HG03097 (cell line): ENCODE measurements around the gene RASSF8.
A peak's percentile ranks its signal among the peaks of the same experiment; 100 is the strongest.

Experiments used
- ATAC-seq: cut with Tn5 transposase; IDR thresholded peaks from one replicate; pipeline ENCODE4 v1.9.1; 2021; ENCODE audit not compliant: unreplicated experiment, low FRiP score

The RASSF8 gene, protein sequence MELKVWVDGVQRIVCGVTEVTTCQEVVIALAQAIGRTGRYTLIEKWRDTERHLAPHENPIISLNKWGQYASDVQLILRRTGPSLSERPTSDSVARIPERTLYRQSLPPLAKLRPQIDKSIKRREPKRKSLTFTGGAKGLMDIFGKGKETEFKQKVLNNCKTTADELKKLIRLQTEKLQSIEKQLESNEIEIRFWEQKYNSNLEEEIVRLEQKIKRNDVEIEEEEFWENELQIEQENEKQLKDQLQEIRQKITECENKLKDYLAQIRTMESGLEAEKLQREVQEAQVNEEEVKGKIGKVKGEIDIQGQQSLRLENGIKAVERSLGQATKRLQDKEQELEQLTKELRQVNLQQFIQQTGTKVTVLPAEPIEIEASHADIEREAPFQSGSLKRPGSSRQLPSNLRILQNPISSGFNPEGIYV

DNA sequence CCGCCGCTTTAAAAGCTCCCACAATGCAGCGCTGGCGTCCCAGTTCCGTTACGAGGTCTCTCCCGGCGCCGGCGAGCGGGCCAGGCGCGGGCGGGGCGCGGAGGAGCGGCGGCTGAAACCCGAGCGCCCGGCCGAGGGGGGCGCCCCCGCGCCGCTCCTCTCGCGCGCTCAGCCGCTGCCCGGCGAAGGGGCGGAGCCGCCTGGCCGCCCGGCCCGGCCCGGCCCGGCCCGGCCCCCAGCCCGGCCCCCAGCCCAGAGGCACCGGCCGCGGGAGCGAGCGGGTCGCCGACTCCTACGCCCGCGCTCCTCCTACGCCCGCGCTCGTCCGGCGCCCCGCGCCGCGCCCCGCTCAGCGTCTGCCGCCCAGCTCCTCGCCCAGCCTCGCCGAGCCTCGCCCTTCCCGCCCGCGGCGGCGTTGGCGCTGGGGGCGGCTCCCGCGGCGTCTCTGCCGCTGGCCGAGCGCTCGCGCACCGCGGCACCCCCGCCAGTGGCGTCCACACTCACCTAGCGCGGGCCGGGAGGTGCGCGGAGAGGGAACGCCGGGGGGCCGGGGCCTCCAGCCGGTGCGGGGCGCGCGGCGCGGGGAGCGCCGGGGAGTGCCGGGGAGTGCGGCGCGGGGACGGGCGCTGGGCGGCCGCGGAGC is at the start of gene RASSF8:
TSS of gene RASSF8 (plus strand) at position 255 of the 643 bp plus-strand sequence. CDS start 96,662 bp downstream, outside the sequence.
- peak; percentile 89 for ATAC-seq

DNA sequence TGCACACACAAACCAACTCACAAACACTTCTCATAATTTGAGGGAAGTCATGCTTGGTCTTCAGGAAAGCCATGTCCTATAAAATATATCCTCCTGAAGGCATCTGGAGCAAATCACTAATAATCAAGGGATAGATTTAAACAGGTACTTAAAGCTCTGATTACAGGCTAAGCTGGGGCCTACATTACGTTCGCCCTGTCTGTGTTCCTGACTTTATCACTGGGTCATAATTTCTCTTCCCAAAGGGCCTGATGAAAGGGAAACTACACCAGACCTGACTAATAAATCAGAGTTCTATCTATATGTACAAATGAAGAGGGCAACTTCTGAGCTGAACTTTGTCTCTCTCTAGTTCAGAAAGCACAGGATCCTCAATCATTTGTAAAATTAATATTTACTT is 43.9 kb upstream of the RASSF8 start:
- ATAC-seq = no peak

DNA sequence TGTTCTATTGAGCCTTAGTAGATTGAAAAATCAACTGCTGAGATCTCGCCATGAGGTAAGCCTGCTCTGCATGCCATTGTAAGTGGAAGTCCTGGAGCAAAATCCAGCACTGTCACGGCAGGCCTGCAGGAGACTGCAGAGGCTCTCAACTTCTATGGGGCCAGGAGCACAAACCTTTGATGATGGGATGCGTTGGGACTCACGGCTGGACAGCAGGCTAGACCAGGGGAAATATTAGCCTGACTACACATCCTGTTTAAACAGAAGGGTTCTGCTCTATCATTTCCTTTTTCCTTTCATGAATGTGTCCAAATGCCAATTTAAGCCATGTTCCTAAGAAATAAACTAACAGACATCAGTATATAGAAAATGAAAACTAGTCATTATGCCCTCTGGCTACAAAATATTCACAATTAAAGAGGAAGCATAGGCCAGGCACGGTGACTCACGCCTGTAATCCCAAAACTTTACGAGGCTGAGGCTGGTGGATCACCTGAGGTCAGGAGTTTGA is 33.9 kb upstream of the RASSF8 start:
- no peak for ATAC-seq

DNA sequence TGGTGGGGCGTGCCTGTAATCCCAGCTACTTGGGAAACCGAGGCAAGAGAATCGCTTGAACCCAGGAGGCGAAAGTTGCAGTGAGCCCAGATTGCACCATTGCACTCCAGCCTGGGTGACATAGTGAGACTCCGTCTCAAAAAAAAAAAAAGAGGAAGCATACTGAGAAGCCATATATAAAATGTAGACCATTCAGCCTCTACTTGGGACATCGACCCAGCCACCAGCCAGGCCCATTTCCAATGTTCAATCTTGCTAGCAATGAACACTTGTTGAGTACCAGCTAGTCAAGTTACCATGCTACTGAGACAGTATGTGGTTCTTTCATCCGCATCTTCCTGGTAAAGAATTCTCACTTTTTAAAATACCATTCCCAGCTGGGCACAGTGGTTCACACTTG is 33.4 kb upstream of the RASSF8 start:
- no peak for ATAC-seq

DNA sequence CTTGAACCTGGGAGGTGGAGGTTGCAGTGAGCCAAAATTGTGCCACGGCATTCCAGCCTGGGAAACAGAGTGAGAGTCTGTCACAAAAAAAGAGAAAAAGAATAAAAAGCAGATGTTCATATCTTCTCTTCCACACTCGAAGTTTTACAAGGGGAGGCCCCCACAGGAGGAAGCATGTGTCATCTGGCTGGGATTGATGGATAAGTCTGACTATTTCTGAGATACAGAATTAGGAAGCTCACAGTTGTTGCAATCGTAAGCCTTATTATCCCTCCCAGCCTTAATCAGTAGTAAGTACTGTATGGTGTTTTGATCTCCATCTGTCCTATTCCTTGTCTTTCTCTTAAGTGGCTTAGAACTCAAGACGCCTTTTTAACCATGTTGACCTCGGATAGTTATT is 31.9 kb upstream of the RASSF8 start:
- ATAC-seq = no peak

DNA sequence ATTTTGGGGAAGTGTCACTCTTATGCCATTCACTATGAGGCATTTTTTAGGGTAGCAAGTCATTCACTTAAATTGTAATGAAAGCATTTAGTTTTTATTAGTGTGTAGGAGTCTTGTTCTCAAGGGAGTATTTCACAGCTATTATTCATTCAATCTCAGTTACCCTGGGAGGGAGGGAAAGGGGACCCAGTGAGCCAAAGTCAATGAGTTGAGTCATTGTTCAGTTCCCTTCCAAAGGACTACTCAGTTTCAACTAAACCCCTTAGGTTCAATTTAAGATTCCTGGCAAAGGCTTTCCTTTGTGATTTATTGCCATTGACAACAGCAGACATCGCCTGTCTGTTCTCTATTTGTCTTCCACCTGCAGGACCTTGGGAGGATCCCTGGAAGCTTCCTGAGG is 29.3 kb upstream of the RASSF8 start:
- ATAC-seq = no peak

DNA sequence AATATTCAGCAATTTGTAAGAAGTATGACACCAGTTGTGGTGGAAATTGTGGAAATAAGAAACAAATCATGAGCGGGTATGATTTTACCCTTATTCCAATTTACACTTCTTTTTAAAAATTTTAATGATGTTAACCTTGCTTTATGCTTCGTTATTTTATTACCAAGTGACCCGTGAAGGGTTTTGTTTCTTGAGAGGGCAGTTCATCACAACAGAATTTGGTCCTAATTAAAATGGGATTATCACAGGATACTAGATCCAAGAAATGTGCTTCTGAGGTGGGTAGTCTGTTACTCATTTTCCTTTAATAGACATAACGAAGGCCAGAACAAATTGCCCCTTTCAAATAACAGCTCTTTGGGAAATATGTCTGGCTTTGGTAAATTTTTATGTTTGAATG is 25.5 kb upstream of the RASSF8 start:
- no peak for ATAC-seq

DNA sequence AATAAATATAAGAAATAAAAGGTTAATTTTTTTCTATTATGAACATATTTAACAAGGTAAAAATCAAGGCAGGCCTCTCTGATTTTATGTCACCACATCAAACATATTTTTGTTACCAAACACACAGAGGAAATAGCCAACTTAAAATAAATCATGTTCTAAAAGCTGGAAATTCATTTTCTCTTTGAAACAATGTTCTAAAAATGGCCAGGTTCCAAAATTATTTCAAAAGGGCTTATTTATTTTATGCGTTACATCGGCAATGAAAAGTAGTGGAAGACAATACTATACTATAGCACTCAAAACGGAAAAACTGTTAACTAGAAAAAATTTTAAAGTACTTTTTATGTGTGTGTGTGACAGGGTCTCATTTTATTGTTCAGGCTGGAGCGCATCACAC is 24.0 kb upstream of the RASSF8 start:
- no peak for ATAC-seq

DNA sequence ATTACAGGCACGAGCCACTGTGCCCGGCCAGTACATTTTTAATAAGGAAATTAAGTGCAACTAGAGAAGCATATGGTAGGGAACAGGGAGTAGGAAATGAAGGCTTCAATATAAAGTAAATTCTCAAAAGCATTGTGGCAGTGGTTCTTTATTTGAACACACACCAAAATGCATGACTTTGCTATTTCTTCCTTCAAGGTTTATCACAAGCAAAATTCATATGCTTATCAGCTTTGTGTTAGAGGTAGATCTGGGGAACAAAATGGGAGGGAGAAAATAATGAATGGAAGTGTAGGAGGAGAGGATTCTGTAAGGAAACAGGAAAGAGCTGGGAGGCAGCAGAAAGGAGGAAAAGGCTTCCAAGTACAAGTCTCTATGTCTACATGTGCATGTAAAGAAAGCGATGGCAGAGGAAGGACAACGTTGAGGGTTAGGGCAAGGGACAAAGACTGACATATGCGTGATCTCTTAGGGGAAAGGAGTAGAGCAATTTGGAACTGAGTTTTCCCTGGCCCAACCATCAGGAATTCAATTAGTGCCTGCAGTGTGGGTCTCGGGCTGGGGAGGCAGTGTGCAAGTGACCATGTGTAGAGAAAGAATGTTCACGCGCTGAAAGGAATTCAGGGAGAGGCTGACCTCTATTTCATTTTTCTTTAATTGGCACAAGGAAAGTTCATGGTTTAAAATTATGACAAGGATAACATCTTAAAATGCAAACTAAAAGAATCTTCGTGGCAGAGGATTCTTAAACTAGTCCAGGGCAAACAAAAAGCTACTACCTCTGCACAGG is 22.9 kb upstream of the RASSF8 start:
- no peak for ATAC-seq

DNA sequence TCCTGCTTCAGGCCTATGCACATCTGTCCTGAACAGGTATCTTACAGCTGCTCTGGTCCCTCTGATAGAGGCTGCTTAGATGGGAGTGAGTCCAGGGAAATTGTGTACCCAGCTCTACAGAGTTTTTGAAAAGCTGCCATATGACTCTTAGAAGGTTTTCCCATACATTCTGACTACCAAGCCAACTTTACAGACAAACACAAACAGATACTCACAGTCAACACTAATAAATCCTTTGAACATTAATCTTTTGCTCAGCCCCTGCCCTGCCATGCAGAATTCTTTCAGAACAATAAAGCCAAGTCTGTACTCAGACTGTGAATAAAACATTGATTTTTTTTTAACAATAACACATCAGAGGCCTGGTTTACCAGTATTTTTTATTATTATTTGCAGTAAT is 21.4 kb upstream of the RASSF8 start:
- no peak for ATAC-seq

DNA sequence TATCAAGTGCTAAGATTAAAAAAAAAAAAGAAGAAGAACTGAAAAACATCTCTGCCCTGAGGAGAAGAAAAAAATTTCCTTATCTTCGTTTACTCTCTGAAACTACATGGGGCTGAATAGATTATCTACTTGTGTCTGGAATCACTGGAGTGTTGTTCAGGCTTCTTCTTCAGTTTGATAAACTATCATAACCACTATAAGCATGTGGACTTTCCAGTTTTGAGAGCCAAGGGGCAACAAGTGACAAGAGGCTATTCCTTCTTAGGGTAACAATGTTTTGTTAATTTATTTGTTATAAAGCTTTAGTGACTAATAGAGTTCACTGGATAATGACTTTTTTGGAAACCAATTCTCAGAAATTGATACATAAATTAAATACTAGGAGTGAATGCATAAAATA is 19.9 kb upstream of the RASSF8 start:
- no peak for ATAC-seq

DNA sequence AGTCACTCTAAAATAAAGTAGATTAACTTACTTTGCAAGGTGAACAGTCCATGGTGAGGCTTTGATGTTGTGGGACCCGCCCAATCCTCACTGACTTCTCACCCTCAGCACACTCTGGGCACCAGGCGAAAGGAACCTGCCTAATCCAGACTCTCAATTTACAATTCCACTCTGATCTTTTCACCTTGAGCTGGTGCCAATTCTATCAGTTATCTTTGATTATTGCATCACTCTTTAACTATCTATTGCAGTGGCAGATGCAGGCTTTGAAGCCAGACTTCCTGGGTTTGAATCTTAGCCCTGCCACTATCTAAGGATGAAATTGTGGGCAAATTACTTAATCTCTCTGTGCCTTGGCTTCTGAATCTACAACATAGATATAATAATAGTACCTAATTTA is 18.9 kb upstream of the RASSF8 start:
- ATAC-seq = no peak

DNA sequence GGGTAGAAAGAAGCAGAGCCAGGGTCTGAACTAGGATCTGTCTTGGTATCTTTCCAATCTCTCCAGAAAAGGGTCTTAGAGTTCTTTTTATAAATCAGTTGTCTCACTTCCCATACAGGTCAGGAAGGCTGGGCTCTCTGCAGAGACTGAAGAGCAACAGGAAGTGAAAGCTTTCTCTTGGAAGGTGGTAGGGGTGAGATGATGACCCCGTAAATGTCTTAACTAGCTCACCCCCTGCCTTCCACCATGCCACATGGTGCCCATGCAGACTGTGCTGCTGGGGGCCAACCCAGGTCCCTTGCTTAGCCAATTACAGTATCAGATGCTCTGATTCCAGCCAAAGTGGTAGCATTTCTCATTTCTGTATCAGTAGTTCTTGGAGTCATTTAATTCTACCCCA is 17.6 kb upstream of the RASSF8 start:
- ATAC-seq = no peak

DNA sequence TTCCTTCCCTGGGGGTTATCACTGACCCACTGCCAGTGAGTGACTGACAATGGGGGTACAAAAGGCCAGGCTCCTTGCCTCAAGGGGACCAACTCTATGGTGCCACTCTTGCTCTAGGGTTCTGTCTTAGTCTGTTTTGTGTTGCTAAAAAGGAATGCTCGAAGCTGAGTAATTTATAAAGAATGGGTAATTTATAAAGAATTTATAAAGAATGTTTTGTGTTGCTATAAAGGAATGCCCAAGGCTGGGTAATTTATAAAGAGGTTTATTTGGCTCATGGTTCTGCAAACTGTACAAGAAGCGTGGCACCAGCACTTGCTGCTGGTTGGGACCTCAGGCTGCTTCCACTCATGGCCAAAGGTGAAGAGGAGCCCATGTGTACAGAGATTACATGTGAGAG is 15.8 kb upstream of the RASSF8 start:
- ATAC-seq = no peak

DNA sequence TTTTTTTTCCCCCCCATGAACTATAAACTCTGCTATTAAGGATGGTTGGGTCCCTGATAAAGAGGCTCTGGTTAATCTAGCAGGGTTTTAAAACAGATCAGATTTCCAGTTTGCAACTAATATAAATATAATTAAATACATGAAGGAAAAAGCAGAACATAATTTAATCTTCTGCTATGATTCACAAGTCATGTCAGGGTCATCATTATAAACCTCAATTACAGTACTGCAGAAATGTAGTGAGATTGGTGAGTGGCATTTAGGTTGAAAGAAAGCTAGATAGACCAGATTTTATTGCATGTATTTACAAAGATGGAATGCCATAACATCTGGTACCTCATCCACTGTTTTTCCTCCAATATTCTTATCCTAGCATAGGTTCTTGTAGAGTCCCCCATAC is 14.5 kb upstream of the RASSF8 start:
- ATAC-seq = no peak

DNA sequence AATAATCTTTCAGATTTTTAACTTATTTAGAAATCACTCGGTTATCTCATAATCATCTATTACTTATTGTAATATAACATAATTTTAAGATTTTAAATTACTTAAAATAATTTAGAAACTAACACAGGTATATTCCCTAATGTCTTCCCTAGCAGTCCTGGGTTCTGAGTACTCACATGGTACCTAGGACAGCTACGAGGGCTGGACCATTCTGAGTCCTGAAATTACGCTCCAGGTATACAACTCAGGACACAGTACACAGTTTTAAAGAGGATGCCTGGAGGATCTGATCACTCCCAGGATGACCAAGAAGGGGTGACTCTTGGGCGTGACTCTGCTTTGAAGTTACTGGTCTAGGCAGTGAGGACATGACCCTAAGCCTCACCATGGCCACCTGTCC is 9.1 kb upstream of the RASSF8 start:
- ATAC-seq = no peak

DNA sequence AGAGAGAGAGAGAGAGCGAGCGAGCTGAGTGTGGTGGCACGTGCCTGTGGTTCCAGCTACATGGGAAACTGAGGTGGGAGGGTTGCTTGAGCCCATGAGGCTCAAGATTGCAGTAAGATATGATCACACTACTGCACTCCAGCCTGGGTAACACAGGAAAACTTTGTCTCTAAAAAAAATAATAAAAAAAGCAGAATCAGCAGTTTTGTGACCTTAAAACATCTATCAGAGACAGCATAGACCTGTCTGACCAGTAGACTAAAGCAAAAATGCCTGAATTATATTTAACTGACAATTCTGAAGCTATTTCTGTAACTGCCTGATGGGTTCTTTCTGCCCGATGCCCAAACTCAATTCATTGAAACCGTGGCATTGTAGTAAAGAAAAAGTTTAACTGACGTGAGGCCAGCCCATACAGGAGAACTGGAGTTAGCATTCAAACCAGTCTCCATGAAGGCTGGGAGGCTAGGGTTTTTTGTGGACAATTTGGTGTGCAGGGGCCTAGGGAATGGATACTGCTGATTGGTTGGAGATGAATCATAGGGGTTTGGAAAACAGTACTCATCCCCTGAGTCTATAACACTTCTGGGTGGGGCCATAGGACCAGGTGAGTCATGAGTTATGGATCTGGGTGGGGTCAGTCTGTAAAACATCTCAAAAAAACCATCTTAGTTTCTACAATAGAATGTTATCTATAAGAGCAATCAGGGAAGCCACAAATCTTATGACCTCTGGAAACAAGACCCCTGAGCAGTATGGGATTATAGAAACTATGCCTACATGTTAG is 8.0 kb upstream of the RASSF8 start:
- ATAC-seq = no peak

DNA sequence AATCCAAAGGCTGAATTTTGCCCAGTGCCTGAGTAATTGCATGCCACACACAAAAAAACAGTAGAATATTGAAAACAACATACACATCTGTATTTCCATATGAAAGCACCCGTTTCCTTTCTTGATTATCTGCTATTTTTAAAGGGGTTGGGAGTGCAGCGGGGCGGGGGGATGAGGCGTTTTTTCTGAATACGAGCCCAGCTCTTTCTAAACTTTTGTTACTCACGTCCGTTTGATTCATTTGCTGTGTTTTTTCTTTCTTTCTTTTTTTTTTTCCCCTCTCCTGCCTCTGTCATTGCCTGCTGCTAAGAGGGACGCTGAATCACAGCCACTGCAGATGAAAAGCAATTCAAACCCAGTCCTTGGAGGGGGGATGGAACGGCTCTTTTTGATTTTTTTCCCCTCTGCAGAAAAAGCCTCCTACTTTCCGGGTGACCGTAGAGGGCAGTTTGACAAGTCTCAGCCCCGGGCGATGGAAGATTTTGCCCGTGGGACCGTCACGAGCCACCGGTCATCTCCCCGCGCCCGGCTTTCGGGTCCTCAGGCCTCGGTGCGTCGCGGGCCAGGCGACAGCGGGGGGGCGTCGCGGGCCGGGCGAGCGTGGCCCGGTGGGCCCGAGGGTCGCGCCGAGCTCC is 572 bp upstream of the RASSF8 start:
- ATAC-seq = no peak

DNA sequence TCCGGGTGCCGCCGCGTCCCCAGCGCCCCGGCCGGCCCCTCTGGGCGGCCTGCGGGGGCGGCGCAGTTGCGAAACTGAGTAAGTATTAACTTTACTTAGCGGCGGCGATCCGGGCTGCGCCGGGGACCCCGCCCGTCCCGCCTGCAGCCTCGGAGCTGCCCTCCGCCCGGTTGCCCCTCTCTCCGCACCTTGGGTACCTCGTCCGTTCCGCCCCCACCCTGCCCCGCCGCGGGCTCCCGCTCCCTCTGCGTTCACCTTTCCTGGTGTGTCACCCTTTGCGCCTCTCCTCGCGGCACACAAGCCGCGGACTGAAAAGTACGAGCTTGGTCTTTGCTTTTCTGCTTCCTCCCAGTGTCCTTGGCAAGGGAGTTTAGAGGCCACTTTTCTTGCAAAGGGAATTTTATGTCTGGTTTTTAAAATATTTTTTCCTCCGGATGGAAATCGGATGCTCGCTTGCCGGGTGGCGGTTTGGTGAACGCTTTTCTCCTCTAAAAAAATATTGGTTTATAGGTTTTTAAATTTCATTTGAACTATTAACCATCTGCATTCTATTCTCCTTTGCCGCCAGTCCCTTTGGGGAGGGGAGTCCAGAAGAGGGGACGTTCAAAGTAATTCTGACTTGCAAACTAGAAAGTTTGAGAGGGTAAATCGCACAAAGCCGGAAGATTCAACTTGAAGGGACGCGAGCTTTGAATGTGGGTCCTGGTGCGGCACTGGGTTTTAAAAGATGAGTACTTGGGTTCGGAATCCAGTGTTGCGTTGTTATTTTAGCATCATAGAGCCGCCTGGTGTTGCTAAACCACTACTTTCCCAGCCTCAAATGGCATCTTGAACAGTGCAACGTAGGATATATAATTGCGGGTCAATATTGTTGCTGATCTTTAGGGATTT is 834 bp downstream of the RASSF8 start:
- ATAC-seq = peak; percentile 35
